HCT116 (cell line): ENCODE measurements around the gene CIROP. TPM values are rescaled to one million over a fixed set of nuclear protein-coding genes. Genes with fewer than 3 reads are reported as not detected.

ENCODE experiments used
- ATAC-seq: fragments of 200-7000 bp; cut with Tn5 transposase; 2 replicates; pipeline ENCODE4 v1.9.1; 2020; ENCODE audit warnings: mild to moderate bottlenecking, moderate library complexity
- BruUV-seq: library from RNA; stranded (reverse); fragments of 400-500 nt; replicated peaks from 2 replicates; lab custom pipeline; 2021; lab: Mats Ljungman, UMichigan
- CTCF ChIA-PET: fragments of 300-600 bp; sonication (Branson Sonifier 250); formaldehyde crosslinking; loops from one replicate; lab custom pipeline; 2021; ENCODE audit warnings: antibody characterized with exemption; lab: Charles Lee
- POLR2A ChIA-PET: fragments of 300-600, 350-600 bp; sonication (Branson Sonifier 250); formaldehyde crosslinking; loops from one replicate; lab custom pipeline; 2021; ENCODE audit warnings: antibody characterized with exemption; lab: Charles Lee
- RAD21 ChIA-PET, 2 experiments: fragments of 300-600 bp; sonication (Branson Sonifier 250); formaldehyde crosslinking; loops; one replicate each; lab custom pipeline; 2023; ENCODE audit warnings: low total read pairs in 2 of 2; ENCODE audit not compliant: uncharacterized antibody in 2 of 2, unreplicated experiment in 2 of 2, low non-redundant PET in 1 of 2; lab: Charles Lee
- DNase-seq: peaks from one replicate; pipeline ENCODE4 v3.0.0-alpha.2; 2010; ENCODE audit warnings: low read depth, low spot score
- H2AFZ ChIP-seq: fragments of 200-600 bp; shearing (Covaris generic), sonication (generic); 2 replicates; pipeline ENCODE4 v1.6.1; 2017; ENCODE audit warnings: low read depth, mixed run types, mixed read lengths, antibody characterized with exemption, low read length; ENCODE audit not compliant: poor library complexity, severe bottlenecking
- H3K27ac ChIP-seq: 2 replicates; pipeline ENCODE4 v1.5.1; 2012; ENCODE audit warnings: low read depth, low read length
- H3K27me3 ChIP-seq: fragments of 200-600 bp; sonication (generic); 2 replicates; pipeline ENCODE4 v1.6.1; 2016; ENCODE audit warnings: mixed run types, low read length, mixed read lengths; ENCODE audit not compliant: insufficient read depth
- H3K36me3 ChIP-seq, 2 experiments: fragments of 200-500 bp in 1 of 2; fragments of 200-600 bp in 1 of 2; sonication (Bioruptor generic) in 1 of 2; sonication (generic) in 1 of 2; 2 replicates each; pipeline versions ENCODE4 v1.5.1 to v1.6.1; 2014 to 2016; ENCODE audit warnings: low read length in 2 of 2, inconsistent platforms in 1 of 2, mixed read lengths in 1 of 2, mixed run types in 1 of 2; ENCODE audit not compliant: insufficient read depth in 2 of 2, control insufficient read depth in 1 of 2
- H3K4me1 ChIP-seq, 2 experiments: fragments of 200-600 bp in 1 of 2; sonication (generic) in 1 of 2; 2 replicates each; pipeline versions ENCODE4 v1.5.1 to v1.6.1; 2012 to 2017; ENCODE audit warnings: low read length in 2 of 2, inconsistent platforms in 1 of 2, mild to moderate bottlenecking in 1 of 2, mixed read lengths in 1 of 2, mixed run types in 1 of 2, moderate library complexity in 1 of 2; ENCODE audit not compliant: insufficient read depth in 2 of 2, control insufficient read depth in 1 of 2
- H3K4me2 ChIP-seq: fragments of 200-600 bp; sonication (generic); 2 replicates; pipeline ENCODE4 v1.6.1; 2017; ENCODE audit warnings: mixed run types, low read length, mixed read lengths
- H3K4me3 ChIP-seq, 2 experiments: fragments of 200-600 bp in 1 of 2; sonication (generic) in 1 of 2; replicated peaks in 1 of 2; 2 replicates each; pipeline ENCODE4 v1.5.1; 2011 to 2016; ENCODE audit warnings: low read length in 2 of 2, control low read depth in 1 of 2, low read depth in 1 of 2, mild to moderate bottlenecking in 1 of 2, mixed read lengths in 1 of 2, mixed run types in 1 of 2
- H3K79me2 ChIP-seq: fragments of 200-600 bp; sonication (generic); 2 replicates; pipeline ENCODE4 v1.6.1; 2017; ENCODE audit warnings: mild to moderate bottlenecking, mixed run types, low read length, moderate library complexity, mixed read lengths; ENCODE audit not compliant: insufficient read depth
- H3K9ac ChIP-seq: fragments of 200-600 bp; sonication (generic); 2 replicates; pipeline ENCODE4 v1.6.1; 2016; ENCODE audit warnings: low read length, mixed read lengths
- H3K9me2 ChIP-seq: fragments of 200-600 bp; sonication (generic), shearing (Covaris generic); 2 replicates; pipeline ENCODE4 v1.6.1; 2017; ENCODE audit warnings: mixed run types, mild to moderate bottlenecking, moderate library complexity; ENCODE audit not compliant: insufficient read depth
- H3K9me3 ChIP-seq, 2 experiments: fragments of 200-500 bp in 1 of 2; fragments of 200-600 bp in 1 of 2; sonication (Bioruptor generic) in 1 of 2; sonication (generic) in 1 of 2; 2 replicates each; pipeline ENCODE4 v1.6.1; 2014 to 2017; ENCODE audit warnings: low read length in 2 of 2, mixed read lengths in 2 of 2, inconsistent platforms in 1 of 2, low read depth in 1 of 2, mild to moderate bottlenecking in 1 of 2, mixed run types in 1 of 2, moderate library complexity in 1 of 2; ENCODE audit not compliant: control insufficient read depth in 1 of 2, insufficient read depth in 1 of 2
- H4K20me1 ChIP-seq: fragments of 200-600 bp; sonication (generic), shearing (Covaris generic); 2 replicates; pipeline ENCODE4 v1.6.1; 2017; ENCODE audit warnings: mixed run types, mild to moderate bottlenecking, moderate library complexity; ENCODE audit not compliant: insufficient read depth
- CBX3 ChIP-seq: IDR thresholded peaks from 2 replicates; pipeline ENCODE4 v1.6.1; 2012; ENCODE audit warnings: low read depth
- CTCF ChIP-seq, 3 experiments: fragments of 200-600 bp in 1 of 3; sonication (generic) in 1 of 3; IDR thresholded peaks in 2 of 3; conservative IDR thresholded peaks in 1 of 3; 2 replicates each; pipeline ENCODE4 v1.5.1; 2012 to 2017; ENCODE audit warnings: low read depth in 2 of 3, low read length in 2 of 3, antibody characterized with exemption in 1 of 3, borderline replicate concordance in 1 of 3, control low read depth in 1 of 3, mild to moderate bottlenecking in 1 of 3, mixed read lengths in 1 of 3, mixed run types in 1 of 3, moderate library complexity in 1 of 3; ENCODE audit not compliant: insufficient read depth in 1 of 3
- EGR1 ChIP-seq: IDR thresholded peaks from 2 replicates; pipeline ENCODE4 v1.6.1; 2012; ENCODE audit warnings: low read depth
- ELF1 ChIP-seq: IDR thresholded peaks from 2 replicates; pipeline ENCODE4 v1.6.1; 2012; ENCODE audit warnings: low read depth, borderline replicate concordance
- EZH2 ChIP-seq: fragments of 200-600 bp; sonication (generic); IDR thresholded peaks from 2 replicates; pipeline ENCODE4 v1.6.1; 2017; ENCODE audit warnings: antibody characterized with exemption, mixed run types
- FOSL1 ChIP-seq: IDR thresholded peaks from 2 replicates; pipeline ENCODE4 v1.6.1; 2012; ENCODE audit warnings: low read depth
- JUND ChIP-seq: IDR thresholded peaks from 2 replicates; pipeline ENCODE4 v1.6.1; 2012
- POLR2A ChIP-seq: IDR thresholded peaks from 2 replicates; pipeline ENCODE4 v1.7.0; 2011; ENCODE audit warnings: borderline replicate concordance; ENCODE audit not compliant: insufficient read depth, insufficient read length; ENCODE audit errors: extremely low read depth
- POLR2AphosphoS5 ChIP-seq: IDR thresholded peaks from 2 replicates; pipeline ENCODE4 v1.6.1; 2011; ENCODE audit warnings: mild to moderate bottlenecking, low read depth, low read length, moderate library complexity
- SIN3A ChIP-seq: IDR thresholded peaks from 2 replicates; pipeline ENCODE4 v1.6.1; 2012; ENCODE audit warnings: low read depth
- SRF ChIP-seq: IDR thresholded peaks from 2 replicates; pipeline ENCODE4 v1.6.1; 2012; ENCODE audit warnings: low read depth
- TCF7L2 ChIP-seq: IDR thresholded peaks from 2 replicates; pipeline ENCODE4 v1.7.0; 2011; ENCODE audit warnings: borderline replicate concordance, inconsistent platforms; ENCODE audit not compliant: insufficient read depth, insufficient read length; ENCODE audit errors: extremely low read depth
- ZNF274 ChIP-seq: fragments of 200-500 bp; sonication (Bioruptor generic); IDR thresholded peaks from 2 replicates; pipeline ENCODE4 v1.6.1; 2014; ENCODE audit warnings: mild to moderate bottlenecking, low read depth, low read length, inconsistent platforms
- intact Hi-C: fragments of 100-400 bp; cut with micrococcal nuclease; formaldehyde crosslinking; loops from 2 replicates; pipeline ENCODE4 v1.10.0; 2022
- total RNA-seq: library from RNA; stranded (reverse); gene quantifications from one replicate; pipeline ENCODE4 v1.2.1, GENCODE V29; 2021; ENCODE audit not compliant: unreplicated experiment

Gene CIROP
- total RNA-seq, 1 experiment from 2014 or later, result not detected

- Histone ChIP-seq H3K4me2 (no peak overlapping the region), H4K20me1 (no peaks in the 10 kb centered on the region), H3K36me3 (no peaks in the 10 kb centered on the region), H3K4me1 (no peaks in the 10 kb centered on the region), H3K27me3 (no peaks in the 10 kb centered on the region), H3K79me2 (no peaks in the 10 kb centered on the region), H2AFZ (no peak overlapping the region), H3K4me3 (no peak overlapping the region), H3K9ac (no peak overlapping the region), H3K27ac (no peak overlapping the region), H3K9me2 (no peaks in the 10 kb centered on the region), H3K9me3 (no peaks in the 10 kb centered on the region)
- TF ChIP-seq CBX3 (no peak), EZH2 (no peak), SRF (no peak), ELF1 (no peak), SIN3A (no peak), POLR2AphosphoS5 (no peak)
- DNase-seq (no peak), ATAC-seq (no peak)
- no TSS peak for BruUV-seq
- intact Hi-C loops, result no loop called here
- CTCF ChIA-PET, result no interaction called here
- POLR2A ChIA-PET, result interaction anchor here (0.6 kb wide), 1 partner anchor 244 kb away, joined by 3 read pairs; no protein-coding TSS in a partner anchor
- RAD21 ChIA-PET, result no interaction called here
These were observed 21.9 kb upstream of the CIROP start for GRCh38 chr14:23126548-23127278.

DNA sequence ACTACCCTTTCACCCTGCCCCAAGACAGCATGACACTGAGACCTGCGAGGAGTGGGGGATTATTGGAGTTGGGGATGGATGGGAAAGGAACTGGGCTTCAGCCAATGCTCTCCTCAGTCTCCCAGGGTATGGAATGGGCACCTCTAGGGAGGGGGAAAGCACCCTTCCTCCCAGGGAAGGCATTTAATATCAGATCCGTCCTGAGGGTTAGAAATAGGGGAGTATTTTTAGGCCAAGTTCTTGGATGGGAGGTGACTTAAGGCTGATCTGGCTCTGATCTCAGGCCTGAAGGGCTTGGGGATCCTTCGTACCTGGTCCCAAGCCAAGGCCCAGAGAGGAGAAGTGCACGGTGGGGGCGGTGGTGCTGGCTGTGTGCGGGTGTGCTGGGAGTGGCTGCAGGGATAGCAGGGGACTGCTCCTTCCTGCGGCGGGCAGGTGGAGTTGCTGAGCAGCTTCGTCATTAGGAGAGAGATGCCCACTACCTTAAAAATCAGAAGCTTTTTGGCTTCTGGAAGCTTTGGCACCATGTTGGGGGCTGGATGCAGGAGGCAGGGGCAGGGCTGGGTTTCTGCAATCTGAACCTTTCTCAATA is 21.2 kb upstream of the CIROP start:
- intact Hi-C loops, result no loop called here
- H4K20me1 ChIP-seq, result no peaks in the 10 kb centered on the region
- H3K9me2 ChIP-seq, result no peaks in the 10 kb centered on the region
- H3K79me2 ChIP-seq, result no peaks in the 10 kb centered on the region
- no peak for DNase-seq
- no peak overlapping the region for H3K4me3 ChIP-seq
- ChIA-PET RAD21 (no interaction called here), CTCF (interaction anchor here (2.1 kb wide), 1 partner anchor 59 kb away, joined by 5 read pairs; no protein-coding TSS in a partner anchor), POLR2A (interaction anchor here (0.6 kb wide), 1 partner anchor 243 kb away, joined by 3 read pairs; no protein-coding TSS in a partner anchor)
- no TSS peak for BruUV-seq
- H3K36me3 ChIP-seq, result no peaks in the 10 kb centered on the region
- H2AFZ ChIP-seq, result no peak overlapping the region
- no peak overlapping the region for H3K9ac ChIP-seq
- no peak overlapping the region for H3K27ac ChIP-seq
- no peaks in the 10 kb centered on the region for H3K9me3 ChIP-seq
- no peaks in the 10 kb centered on the region for H3K4me1 ChIP-seq
- TF ChIP-seq EGR1 (no peak), TCF7L2 (no peak), SIN3A (no peak), JUND (no peak), FOSL1 (no peak), CTCF (IDR thresholded peaks at IDR 0.05 in 2 of 3, conservative IDR thresholded peaks at IDR 0.05 in 1 of 3; ENCODE audit: borderline replicate concordance in 1 of 3, insufficient read depth in 1 of 3, low read depth in 2 of 3, low read length in 2 of 3) (no peak), POLR2A (no peak), ZNF274 (no peak), POLR2AphosphoS5 (no peak)
- no peak overlapping the region for H3K4me2 ChIP-seq
- H3K27me3 ChIP-seq, result no peaks in the 10 kb centered on the region
- no peak for ATAC-seq
